Fibroblast of skin of left biceps (primary cell): ENCODE measurements around the gene KRT6B.
"Not testable (repeated sequence)": the region's sequence is repeated elsewhere in the genome, so short reads cannot be mapped to it uniquely, and the experiment has no call there.

ENCODE experiments used
- DNase-seq, 2 experiments: peaks; one replicate each; pipeline ENCODE4 v3.0.0-alpha.2; 2013; ENCODE audit warnings: low read depth in 2 of 2

KRT6B gene

GRCh38 chr12:52413202-52413601 lies 38.7 kb downstream of the KRT6B start:
- no peak for DNase-seq

GRCh38 chr12:52411815-52412214 lies 40.1 kb downstream of the KRT6B start:
- DNase-seq: no peak

GRCh38 chr12:52410589-52411248 lies 41.2 kb downstream of the KRT6B start:
- DNase-seq: not testable (repeated sequence)

GRCh38 chr12:52407918-52408317 lies 44.0 kb downstream of the KRT6B start:
- no peak for DNase-seq

- no peak for DNase-seq
Observed at GRCh38 chr12:52405922-52406385, 46.0 kb downstream of the KRT6B start, which contains the start of gene KRT82. Gene KRT82 (minus strand): TSS chr12:52406335. CDS start chr12:52406277, 58 bp downstream.

GRCh38 chr12:52404951-52405350 lies 47.0 kb downstream of the KRT6B start:
- no peak for DNase-seq

- DNase-seq: no peak
Observed at GRCh38 chr12:52403561-52403960, 48.4 kb downstream of the KRT6B start.

- DNase-seq: no peak
Observed at GRCh38 chr12:52402873-52403540, 48.9 kb downstream of the KRT6B start.

GRCh38 chr12:52402377-52402776 lies 49.6 kb downstream of the KRT6B start:
- no peak for DNase-seq

GRCh38 chr12:52401926-52402325 lies 50.0 kb downstream of the KRT6B start:
- DNase-seq: no peak

GRCh38 chr12:52401526-52401925 lies 50.4 kb downstream of the KRT6B start:
- no peak for DNase-seq

- no peak for DNase-seq
Observed at GRCh38 chr12:52400906-52401305, 51.0 kb downstream of the KRT6B start.

GRCh38 chr12:52399756-52400155 lies 52.2 kb downstream of the KRT6B start:
- no peak for DNase-seq

GRCh38 chr12:52398176-52398575 lies 53.8 kb downstream of the KRT6B start:
- DNase-seq: no peak

GRCh38 chr12:52396656-52397055 lies 55.3 kb downstream of the KRT6B start:
- no peak for DNase-seq
